ENCODE data around the gene MYO16. TPM values are rescaled to one million over a fixed set of nuclear protein-coding genes. Genes with fewer than 3 reads are reported as not detected.
A peak's percentile ranks its signal among the peaks of the same experiment; 100 is the strongest.

Gene MYO16
- total and polyA plus RNA-seq, 8 donors = 1.1 to 2.5 (median 1.7) TPM

GRCh38 chr13:109139346-109139745 is 509.9 kb downstream of the MYO16 start:
- DNase-seq (no peak), ATAC-seq (no peak)
- no peak for TF ChIP-seq CTCF (IDR thresholded peaks at IDR 0.05)
- H3K9me3 ChIP-seq = no peaks in the 10 kb centered on the region
- intact Hi-C loops (cut with DNase I) = no loop called here
- no peak overlapping the region for H3K27ac ChIP-seq
- peaks cover 14 to 36% of the 10 kb centered on the region in 2 donors for H3K27me3 ChIP-seq
- H3K36me3 ChIP-seq = no peaks in the 10 kb centered on the region
- H3K4me3 ChIP-seq = no peak overlapping the region
- H3K4me1 ChIP-seq = peaks cover 0 to 9% of the 10 kb centered on the region in 2 donors

- no peaks in the 10 kb centered on the region for H3K36me3 ChIP-seq
- peaks cover 0 to 9% of the 10 kb centered on the region in 2 donors for H3K4me1 ChIP-seq
- H3K9me3 ChIP-seq = no peaks in the 10 kb centered on the region
- ATAC-seq (no peak), DNase-seq (no peak)
- intact Hi-C loops (cut with DNase I) = no loop called here
- TF ChIP-seq CTCF (IDR thresholded peaks at IDR 0.05) = no peak
- H3K27me3 ChIP-seq = peaks cover 14 to 36% of the 10 kb centered on the region in 2 donors
- H3K27ac ChIP-seq = no peak overlapping the region
- peak overlapping the region in 1 of 2 donors; percentile 11 for H3K4me3 ChIP-seq
Observed at GRCh38 chr13:109140054-109140453, 510.6 kb downstream of the MYO16 start.

GRCh38 chr13:109140479-109141349 is 511.3 kb downstream of the MYO16 start:
- ATAC-seq = no peak
- Histone ChIP-seq H3K9me3 (no peaks in the 10 kb centered on the region), H3K4me1 (peaks cover 0 to 9% of the 10 kb centered on the region in 2 donors), H3K27ac (no peak overlapping the region), H3K27me3 (peaks cover 14 to 36% of the 10 kb centered on the region in 2 donors), H3K36me3 (no peaks in the 10 kb centered on the region), H3K4me3 (peak overlapping the region in 1 of 2 donors; percentile 11)
- peak in 1 of 4 donors; percentile 76 for DNase-seq
- intact Hi-C loops (cut with DNase I) = no loop called here
- no peak for TF ChIP-seq CTCF (IDR thresholded peaks at IDR 0.05)

- Histone ChIP-seq H3K36me3 (no peaks in the 10 kb centered on the region), H3K27ac (no peak overlapping the region), H3K9me3 (no peaks in the 10 kb centered on the region), H3K4me3 (no peak overlapping the region), H3K27me3 (peaks cover 14 to 36% of the 10 kb centered on the region in 2 donors), H3K4me1 (peaks cover 0 to 9% of the 10 kb centered on the region in 2 donors)
- ATAC-seq (no peak), DNase-seq (no peak)
- no peak for TF ChIP-seq CTCF (IDR thresholded peaks at IDR 0.05)
- intact Hi-C loops (cut with DNase I) = no loop called here
Observed at GRCh38 chr13:109141706-109142105, 512.3 kb downstream of the MYO16 start.

GRCh38 chr13:109144693-109145437 is 515.5 kb downstream of the MYO16 start:
- Histone ChIP-seq H3K27me3 (peaks cover 14 to 29% of the 10 kb centered on the region in 2 donors), H3K27ac (no peak overlapping the region), H3K36me3 (no peaks in the 10 kb centered on the region), H3K4me3 (no peak overlapping the region), H3K4me1 (peaks cover 0 to 9% of the 10 kb centered on the region in 2 donors), H3K9me3 (no peaks in the 10 kb centered on the region)
- no peak for DNase-seq
- intact Hi-C loops (cut with DNase I) = no loop called here
- no peak for TF ChIP-seq CTCF (IDR thresholded peaks at IDR 0.05)
- no peak for ATAC-seq

Data from left lung (tissue), 10 donors.